Stimulated activated memory B cell treated with anti-CD40 and anti-IgM and Interleukin-4, amounts not matched to agents 10 μg/mL and 1 μg/mL and 100 μg/mL, for 72 hours (primary cell): ENCODE results near the gene SLC44A5.
"Not testable (repeated sequence)": the region's sequence is repeated elsewhere in the genome, so short reads cannot be mapped to it uniquely, and the experiment has no call there.

Experiments
- ATAC-seq: fragments of 150-1000 bp; cut with Tn5 transposase; 2 replicates; pipeline ENCODE4 v1.10.0; 2021
- H3K27ac Mint-ChIP-seq: one replicate; pipeline ENCODE4 v1.8.0; 2022; ENCODE audit warnings: mild to moderate bottlenecking, mixed read lengths
- H3K27me3 Mint-ChIP-seq: one replicate; pipeline ENCODE4 v1.8.0; 2022; ENCODE audit warnings: mixed read lengths
- H3K36me3 Mint-ChIP-seq: one replicate; pipeline ENCODE4 v1.8.0; 2022; ENCODE audit warnings: mixed read lengths
- H3K4me1 Mint-ChIP-seq: one replicate; pipeline ENCODE4 v1.8.0; 2022; ENCODE audit warnings: mixed read lengths
- H3K4me3 Mint-ChIP-seq: one replicate; pipeline ENCODE4 v1.8.0; 2022; ENCODE audit warnings: mild to moderate bottlenecking, moderate library complexity, mixed read lengths
- H3K9me3 Mint-ChIP-seq: one replicate; pipeline ENCODE4 v1.8.0; 2022; ENCODE audit warnings: mixed read lengths

Gene SLC44A5

GRCh38 chr1:75234562-75234961, 376.4 kb downstream of the SLC44A5 start:
- H3K9me3 Mint-ChIP-seq, result no peaks in the 10 kb centered on the region
- ATAC-seq, result no peak
- H3K4me1 Mint-ChIP-seq, result no peaks in the 10 kb centered on the region
- no peak overlapping the region for H3K27ac Mint-ChIP-seq
- no peak overlapping the region for H3K4me3 Mint-ChIP-seq
- H3K27me3 Mint-ChIP-seq, result no peaks in the 10 kb centered on the region
- no peaks in the 10 kb centered on the region for H3K36me3 Mint-ChIP-seq

- no peaks in the 10 kb centered on the region for H3K27me3 Mint-ChIP-seq
Measured at GRCh38 chr1:75233302-75233929, 377.5 kb downstream of the SLC44A5 start.

GRCh38 chr1:75220072-75220471, 390.8 kb downstream of the SLC44A5 start:
- H3K27me3 Mint-ChIP-seq, result peaks cover 15% of the 10 kb centered on the region
- H3K9me3 Mint-ChIP-seq, result no peaks in the 10 kb centered on the region
- no peaks in the 10 kb centered on the region for H3K36me3 Mint-ChIP-seq
- peak; percentile 59 for ATAC-seq
- peaks cover 6% of the 10 kb centered on the region for H3K4me1 Mint-ChIP-seq
- H3K27ac Mint-ChIP-seq, result no peak overlapping the region
- no peak overlapping the region for H3K4me3 Mint-ChIP-seq

More at GRCh38 chr1:75233302-75233929, 377.5 kb downstream of the SLC44A5 start:
- Mint-ChIP-seq H3K4me1 (no peaks in the 10 kb centered on the region), H3K4me3 (no peak overlapping the region), H3K36me3 (no peaks in the 10 kb centered on the region), H3K9me3 (no peaks in the 10 kb centered on the region), H3K27ac (no peak overlapping the region)
- ATAC-seq, result peak; percentile 70

- Mint-ChIP-seq H3K36me3 (no peaks in the 10 kb centered on the region), H3K27me3 (peaks cover 15% of the 10 kb centered on the region), H3K4me3 (no peak overlapping the region), H3K4me1 (no peaks in the 10 kb centered on the region), H3K27ac (no peak overlapping the region), H3K9me3 (no peaks in the 10 kb centered on the region)
- ATAC-seq, result no peak
Measured at GRCh38 chr1:75214017-75214416, 396.9 kb downstream of the SLC44A5 start.

- no peak for ATAC-seq
- Mint-ChIP-seq H3K27ac (no peak overlapping the region), H3K36me3 (no peaks in the 10 kb centered on the region), H3K27me3 (no peaks in the 10 kb centered on the region), H3K4me3 (no peak overlapping the region), H3K4me1 (no peaks in the 10 kb centered on the region), H3K9me3 (no peaks in the 10 kb centered on the region)
Measured at GRCh38 chr1:75211648-75212047, 399.3 kb downstream of the SLC44A5 start.

- Mint-ChIP-seq H3K9me3 (no peaks in the 10 kb centered on the region), H3K27ac (no peak overlapping the region), H3K4me1 (no peaks in the 10 kb centered on the region), H3K27me3 (no peaks in the 10 kb centered on the region), H3K36me3 (no peaks in the 10 kb centered on the region), H3K4me3 (no peak overlapping the region)
- ATAC-seq, result no peak
Measured at GRCh38 chr1:75208862-75209261, 402.1 kb downstream of the SLC44A5 start.

- H3K4me1 Mint-ChIP-seq, result no peaks in the 10 kb centered on the region
- no peak for ATAC-seq
- H3K9me3 Mint-ChIP-seq, result no peaks in the 10 kb centered on the region
- no peaks in the 10 kb centered on the region for H3K27me3 Mint-ChIP-seq
- no peak overlapping the region for H3K27ac Mint-ChIP-seq
- no peaks in the 10 kb centered on the region for H3K36me3 Mint-ChIP-seq
- no peak overlapping the region for H3K4me3 Mint-ChIP-seq
Measured at GRCh38 chr1:75203415-75204277, 407.3 kb downstream of the SLC44A5 start.

GRCh38 chr1:75202751-75203150, 408.2 kb downstream of the SLC44A5 start:
- Mint-ChIP-seq H3K9me3 (no peaks in the 10 kb centered on the region), H3K27ac (no peak overlapping the region), H3K36me3 (no peaks in the 10 kb centered on the region), H3K27me3 (no peaks in the 10 kb centered on the region), H3K4me1 (no peaks in the 10 kb centered on the region), H3K4me3 (no peak overlapping the region)
- ATAC-seq, result no peak

GRCh38 chr1:75198761-75199160, 412.2 kb downstream of the SLC44A5 start:
- no peak for ATAC-seq
- Mint-ChIP-seq H3K4me3 (no peak overlapping the region), H3K27ac (no peak overlapping the region), H3K27me3 (peaks cover 9% of the 10 kb centered on the region), H3K9me3 (no peaks in the 10 kb centered on the region), H3K36me3 (no peaks in the 10 kb centered on the region), H3K4me1 (no peaks in the 10 kb centered on the region)

- no peak overlapping the region for H3K4me3 Mint-ChIP-seq
- H3K4me1 Mint-ChIP-seq, result no peaks in the 10 kb centered on the region
- H3K27ac Mint-ChIP-seq, result no peak overlapping the region
- no peak for ATAC-seq
- no peaks in the 10 kb centered on the region for H3K9me3 Mint-ChIP-seq
- H3K27me3 Mint-ChIP-seq, result peaks cover 15% of the 10 kb centered on the region
- H3K36me3 Mint-ChIP-seq, result no peaks in the 10 kb centered on the region
Measured at GRCh38 chr1:75198163-75198562, 412.8 kb downstream of the SLC44A5 start.

GRCh38 chr1:75188892-75189291, 422.0 kb downstream of the SLC44A5 start:
- H3K9me3 Mint-ChIP-seq, result no peaks in the 10 kb centered on the region

GRCh38 chr1:75181214-75181955, 429.5 kb downstream of the SLC44A5 start:
- not testable (repeated sequence) for H3K9me3 Mint-ChIP-seq, H3K27ac Mint-ChIP-seq, H3K4me1 Mint-ChIP-seq, H3K4me3 Mint-ChIP-seq, ATAC-seq, H3K36me3 Mint-ChIP-seq
- peaks cover 55% of the 10 kb centered on the region for H3K27me3 Mint-ChIP-seq

More at GRCh38 chr1:75188892-75189291, 422.0 kb downstream of the SLC44A5 start:
- no peaks in the 10 kb centered on the region for H3K4me1 Mint-ChIP-seq
- H3K36me3 Mint-ChIP-seq, result no peaks in the 10 kb centered on the region
- ATAC-seq, result no peak
- H3K27ac Mint-ChIP-seq, result no peak overlapping the region
- H3K27me3 Mint-ChIP-seq, result peaks cover 31% of the 10 kb centered on the region
- H3K4me3 Mint-ChIP-seq, result no peak overlapping the region

GRCh38 chr1:75174031-75174760, 436.7 kb downstream of the SLC44A5 start:
- Mint-ChIP-seq H3K27me3 (peaks cover 3% of the 10 kb centered on the region), H3K9me3 (peaks cover 3% of the 10 kb centered on the region), H3K27ac (no peak overlapping the region), H3K4me3 (no peak overlapping the region), H3K4me1 (no peaks in the 10 kb centered on the region), H3K36me3 (no peaks in the 10 kb centered on the region)
- no peak for ATAC-seq

- peaks cover 3% of the 10 kb centered on the region for H3K9me3 Mint-ChIP-seq
- no peak overlapping the region for H3K4me3 Mint-ChIP-seq
- no peaks in the 10 kb centered on the region for H3K4me1 Mint-ChIP-seq
- H3K27ac Mint-ChIP-seq, result no peak overlapping the region
- no peaks in the 10 kb centered on the region for H3K36me3 Mint-ChIP-seq
- no peak for ATAC-seq
- no peaks in the 10 kb centered on the region for H3K27me3 Mint-ChIP-seq
Measured at GRCh38 chr1:75172556-75172955, 438.4 kb downstream of the SLC44A5 start.

- no peaks in the 10 kb centered on the region for H3K36me3 Mint-ChIP-seq
- no peak for ATAC-seq
- H3K4me1 Mint-ChIP-seq, result no peaks in the 10 kb centered on the region
- H3K9me3 Mint-ChIP-seq, result peaks cover 3% of the 10 kb centered on the region
- no peak overlapping the region for H3K27ac Mint-ChIP-seq
- H3K4me3 Mint-ChIP-seq, result no peak overlapping the region
- no peaks in the 10 kb centered on the region for H3K27me3 Mint-ChIP-seq
Measured at GRCh38 chr1:75171876-75172275, 439.0 kb downstream of the SLC44A5 start.
